Left ventricle myocardium superior (tissue), 1 donor: ENCODE results near the gene COL17A1. TPM values are rescaled to one million over a fixed set of nuclear protein-coding genes. Genes with fewer than 3 reads are reported as not detected.
A peak's percentile ranks its signal among the peaks of the same experiment; 100 is the strongest.

ENCODE experiments used
- ATAC-seq: fragments of 200-7000 bp; cut with Tn5 transposase; one replicate; pipeline ENCODE4 v1.9.1; 2020; ENCODE audit warnings: mild to moderate bottlenecking, moderate library complexity
- DNase-seq: peaks from one replicate; pipeline ENCODE4 v3.0.0-alpha.2; 2020
- intact Hi-C: fragments of 100-400 bp; cut with micrococcal nuclease; formaldehyde crosslinking; loops from one replicate; pipeline ENCODE4 v1.11.0; 2022
- total RNA-seq: library from RNA; stranded (reverse); fragmentation: NEBNext Ultra II Directional; extraction: Animal tissue kit (Norgen Biotek cat#: 25700); gene quantifications from one replicate; pipeline ENCODE4 v1.2.1, GENCODE V29; 2021
- donor health status: DM: no; HTN: yes; CAD: no; lungs with severe emphysema.

The COL17A1 gene
- total RNA-seq, 1 donor from 2014 or later = 0.32 TPM

- intact Hi-C loops = no loop called here
- no peak for ATAC-seq
- DNase-seq = no peak
Measured at GRCh38 chr10:104037261-104037951, 48.3 kb downstream of the COL17A1 start.

- DNase-seq (no peak), ATAC-seq (no peak)
- intact Hi-C loops = no loop called here
Measured at GRCh38 chr10:104036518-104037260, 49.0 kb downstream of the COL17A1 start.

DNA sequence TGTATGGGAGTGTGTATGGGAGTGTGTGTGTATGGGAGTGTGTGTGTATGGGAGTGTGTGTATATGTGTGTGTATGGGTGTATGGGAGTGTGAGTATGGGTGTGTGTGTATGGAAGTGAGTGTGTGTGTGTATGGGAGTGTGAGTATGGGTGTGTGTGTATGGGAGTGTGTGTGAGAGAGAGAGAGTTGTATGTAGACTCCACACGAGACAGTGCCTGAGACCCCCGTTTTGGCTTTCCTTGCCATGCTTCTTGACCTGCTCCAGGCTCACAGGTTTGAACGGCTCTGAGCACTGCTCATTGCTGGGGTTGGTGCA, 49.7 kb downstream of the COL17A1 start:
- intact Hi-C loops = no loop called here
- DNase-seq = no peak
- ATAC-seq = no peak

GRCh38 chr10:104035194-104036068, 50.2 kb downstream of the COL17A1 start:
- ATAC-seq (no peak), DNase-seq (no peak)
- intact Hi-C loops = no loop called here

GRCh38 chr10:104034401-104035193, 51.1 kb downstream of the COL17A1 start:
- DNase-seq = no peak
- ATAC-seq = no peak
- intact Hi-C loops = no loop called here

DNA sequence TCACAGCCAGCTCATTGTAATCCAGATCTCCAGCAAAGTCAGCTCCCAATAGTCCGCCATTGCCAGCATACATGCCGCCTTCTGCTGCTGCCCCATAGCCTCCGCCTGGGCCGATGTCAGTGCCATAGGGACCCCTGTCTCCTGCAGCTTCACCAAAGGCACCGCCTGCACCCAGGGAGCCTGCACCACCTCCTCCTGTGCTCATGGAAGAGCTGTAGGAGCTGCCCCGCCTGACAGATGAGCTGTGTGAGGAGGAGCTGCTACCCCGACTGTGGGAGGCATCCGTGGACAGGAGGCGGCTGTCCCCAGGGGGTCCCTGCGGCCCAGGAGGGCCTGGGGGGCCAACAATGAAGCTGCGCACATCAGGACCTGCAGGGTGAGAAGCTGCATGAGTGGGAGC, 51.7 kb downstream of the COL17A1 start:
- intact Hi-C loops = no loop called here
- no peak for DNase-seq
- ATAC-seq = no peak

- intact Hi-C loops = no loop called here
- ATAC-seq (no peak), DNase-seq (no peak)
Measured at GRCh38 chr10:104033401-104033930, 52.2 kb downstream of the COL17A1 start.

DNA sequence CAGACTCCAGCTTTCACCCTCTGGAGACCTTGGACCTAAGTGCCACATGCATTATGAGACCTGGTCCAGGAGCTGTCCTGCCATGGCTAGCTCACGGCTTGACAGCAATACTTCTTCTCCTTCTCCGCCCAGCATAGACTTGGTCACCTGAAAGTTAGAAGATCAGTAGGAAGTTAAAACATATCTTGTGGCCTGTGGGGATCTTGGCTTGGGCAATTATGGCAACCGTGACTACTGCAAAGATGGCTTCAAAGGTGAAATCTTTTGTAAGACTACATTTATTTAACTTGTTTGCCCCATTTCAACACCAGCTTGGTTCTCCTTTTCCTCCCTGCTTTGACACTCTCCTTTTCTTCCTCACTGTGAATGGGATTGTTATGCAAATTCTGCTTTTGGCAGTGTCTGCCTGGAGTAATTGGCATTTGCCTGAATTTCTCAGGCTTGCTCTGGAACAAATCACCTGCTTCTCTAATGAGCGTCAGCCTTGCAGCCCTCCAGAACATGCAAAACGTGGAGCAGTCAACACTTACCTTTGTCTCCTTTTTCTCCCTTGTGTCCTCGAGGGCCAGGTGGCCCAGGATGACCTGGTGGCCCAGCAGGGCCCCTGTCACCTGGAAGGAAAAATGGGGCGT, 53.4 kb downstream of the COL17A1 start:
- intact Hi-C loops = no loop called here
- DNase-seq (no peak), ATAC-seq (no peak)

GRCh38 chr10:104031631-104032030, 54.0 kb downstream of the COL17A1 start:
- DNase-seq = no peak
- no peak for ATAC-seq
- intact Hi-C loops = no loop called here

DNA sequence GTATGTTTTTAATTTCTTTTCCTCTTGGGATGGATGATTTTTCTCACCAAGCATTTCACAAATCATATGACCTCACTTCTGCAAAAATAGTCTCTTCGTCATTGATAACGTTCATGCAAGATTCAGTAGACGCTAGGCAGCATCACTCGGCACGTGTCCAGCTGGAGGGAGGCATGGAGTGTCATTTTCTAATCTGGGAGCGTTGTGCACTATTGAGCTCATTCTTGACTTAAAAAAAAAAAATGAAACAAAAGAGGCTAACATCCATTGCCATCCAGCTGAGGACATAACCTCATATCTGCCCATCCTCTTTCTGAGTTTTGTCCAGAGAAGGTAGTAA, 56.2 kb downstream of the COL17A1 start:
- ATAC-seq (peak; percentile 84), DNase-seq (peak; percentile 91)
- intact Hi-C loops = no loop called here

- DNase-seq (no peak), ATAC-seq (peak; percentile 52)
- intact Hi-C loops = no loop called here
Measured at GRCh38 chr10:104028823-104029520, 56.7 kb downstream of the COL17A1 start.

DNA sequence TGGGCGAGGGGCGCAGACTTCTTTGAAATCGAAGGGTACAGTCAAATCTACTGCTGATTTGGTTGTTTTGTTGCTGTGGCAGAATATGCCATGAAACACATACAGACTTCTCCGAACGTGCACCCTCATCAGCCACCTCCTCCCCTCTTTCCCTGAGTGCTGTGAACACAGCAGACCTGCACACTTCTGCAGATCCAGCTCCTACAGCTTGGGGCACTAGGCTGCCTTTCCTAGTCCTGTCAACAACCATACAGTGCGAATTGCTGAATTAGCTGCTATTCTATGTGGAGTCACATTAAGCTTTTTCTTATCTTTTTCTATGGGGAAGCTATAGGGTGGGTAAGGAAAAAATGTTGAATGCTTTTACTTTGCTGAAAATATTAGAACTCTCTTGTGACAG, 57.5 kb downstream of the COL17A1 start:
- ATAC-seq = peak; percentile 89
- intact Hi-C loops = no loop called here

DNA sequence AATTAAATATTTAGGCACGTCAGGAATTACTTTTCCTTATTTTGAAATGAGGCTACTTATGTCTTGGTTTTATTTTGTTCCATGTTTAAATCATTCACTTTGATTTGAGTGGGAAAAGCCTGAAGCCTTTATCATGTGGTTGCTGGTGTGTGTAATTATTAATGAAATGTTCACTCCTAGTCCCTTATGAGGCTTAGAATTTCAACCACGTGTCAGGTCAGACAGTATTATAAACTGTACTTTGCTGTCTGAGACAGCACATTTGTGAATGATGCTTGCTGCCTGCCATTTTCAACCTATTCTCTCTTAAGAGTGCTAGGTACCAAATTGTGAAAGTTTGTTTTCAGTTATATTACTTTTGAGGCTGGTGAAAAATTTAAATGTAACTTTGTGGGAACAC, 58.9 kb downstream of the COL17A1 start:
- intact Hi-C loops = no loop called here
- DNase-seq = no peak
- ATAC-seq = no peak

More for the DNA sequence above, 57.5 kb downstream of the COL17A1 start:
- DNase-seq = no peak

DNA sequence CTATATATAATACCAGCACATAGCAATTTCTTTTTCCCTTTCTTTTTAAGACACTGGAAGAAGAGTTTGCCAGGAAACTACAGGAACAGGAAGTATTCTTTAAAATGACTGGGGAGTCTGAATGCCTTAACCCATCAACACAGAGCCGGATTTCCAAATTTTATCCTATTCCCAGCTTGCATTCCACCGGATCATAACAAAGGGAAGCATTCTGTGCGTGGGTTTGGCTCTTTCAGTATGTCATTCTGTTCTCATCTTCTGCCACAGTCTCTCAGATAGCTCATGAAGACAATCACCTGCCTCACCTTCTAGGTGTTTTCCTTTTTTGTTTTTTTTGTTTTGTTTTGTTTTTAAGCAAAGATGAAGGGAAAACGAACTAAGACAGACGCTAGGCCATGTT, 60.2 kb downstream of the COL17A1 start:
- DNase-seq (no peak), ATAC-seq (no peak)
- intact Hi-C loops = no loop called here

DNA sequence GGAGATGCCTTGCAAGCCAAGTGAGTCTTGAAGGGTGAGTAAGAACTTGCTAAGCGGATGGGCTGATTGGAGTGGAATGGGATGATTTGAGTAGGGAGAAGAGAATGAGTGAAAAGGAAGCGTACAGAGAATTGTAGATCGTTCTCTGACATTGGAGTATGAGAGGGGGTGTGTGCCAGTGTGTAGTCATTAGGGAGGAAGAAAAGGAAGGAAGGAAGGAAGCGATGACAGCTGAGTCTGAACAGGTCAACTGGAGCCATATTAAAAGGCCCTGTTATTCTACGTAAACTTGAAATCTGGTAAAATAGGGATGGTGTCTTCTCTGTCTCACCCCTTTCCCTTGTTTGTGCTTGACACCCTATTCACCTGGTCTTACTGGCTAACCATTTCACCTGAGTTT, 63.7 kb downstream of the COL17A1 start:
- intact Hi-C loops = no loop called here
- ATAC-seq (no peak), DNase-seq (no peak)

- intact Hi-C loops = no loop called here
- DNase-seq (no peak), ATAC-seq (no peak)
Measured at GRCh38 chr10:104021246-104021645, 64.4 kb downstream of the COL17A1 start.

DNA sequence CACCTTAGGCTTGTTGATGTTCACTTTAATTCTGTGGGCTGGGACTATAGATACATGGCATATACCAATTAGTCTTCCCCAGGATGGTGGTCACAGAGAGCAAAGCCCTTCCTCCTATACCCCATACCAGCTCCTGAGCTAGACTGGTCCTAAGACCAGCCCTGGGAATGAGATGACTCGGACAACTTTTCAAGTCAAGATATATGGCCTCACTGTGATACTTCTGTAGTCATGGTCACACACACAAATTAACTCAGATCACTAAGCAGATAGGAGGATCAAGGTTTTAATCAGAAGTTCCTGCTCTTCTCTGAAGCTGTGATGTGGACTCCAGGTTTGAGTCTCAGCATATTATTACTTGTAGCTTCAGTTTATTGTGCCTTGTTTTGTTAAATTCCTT, 65.7 kb downstream of the COL17A1 start:
- DNase-seq (no peak), ATAC-seq (no peak)
- intact Hi-C loops = no loop called here

- ATAC-seq (no peak), DNase-seq (no peak)
- intact Hi-C loops = no loop called here
Measured at GRCh38 chr10:104018471-104018870, 67.2 kb downstream of the COL17A1 start.
